Activated T-cell treated with anti-CD3 and anti-CD28 coated beads, Interleukin-2, amount 50 U/mL, for 24 hours (primary cell): ENCODE measurements around the gene ZBTB20.

Experiments
- DNase-seq: peaks from one replicate; pipeline ENCODE4 v3.0.0-alpha.2; 2020
- H3K27ac Mint-ChIP-seq: 2 replicates; pipeline ENCODE4 v1.8.0; 2020; ENCODE audit warnings: mild to moderate bottlenecking, mixed read lengths
- H3K27me3 Mint-ChIP-seq: 2 replicates; pipeline ENCODE4 v1.8.0; 2020; ENCODE audit warnings: mixed read lengths
- H3K36me3 Mint-ChIP-seq: 2 replicates; pipeline ENCODE4 v1.8.0; 2020; ENCODE audit warnings: low read depth, mixed read lengths
- H3K4me1 Mint-ChIP-seq: 2 replicates; pipeline ENCODE4 v1.8.0; 2020; ENCODE audit warnings: low read depth, mixed read lengths
- H3K4me3 Mint-ChIP-seq: 2 replicates; pipeline ENCODE4 v1.8.0; 2020; ENCODE audit warnings: mild to moderate bottlenecking, moderate library complexity, mixed read lengths
- H3K9me3 Mint-ChIP-seq: 2 replicates; pipeline ENCODE4 v1.8.0; 2020; ENCODE audit warnings: mixed read lengths

The ZBTB20 gene

DNA sequence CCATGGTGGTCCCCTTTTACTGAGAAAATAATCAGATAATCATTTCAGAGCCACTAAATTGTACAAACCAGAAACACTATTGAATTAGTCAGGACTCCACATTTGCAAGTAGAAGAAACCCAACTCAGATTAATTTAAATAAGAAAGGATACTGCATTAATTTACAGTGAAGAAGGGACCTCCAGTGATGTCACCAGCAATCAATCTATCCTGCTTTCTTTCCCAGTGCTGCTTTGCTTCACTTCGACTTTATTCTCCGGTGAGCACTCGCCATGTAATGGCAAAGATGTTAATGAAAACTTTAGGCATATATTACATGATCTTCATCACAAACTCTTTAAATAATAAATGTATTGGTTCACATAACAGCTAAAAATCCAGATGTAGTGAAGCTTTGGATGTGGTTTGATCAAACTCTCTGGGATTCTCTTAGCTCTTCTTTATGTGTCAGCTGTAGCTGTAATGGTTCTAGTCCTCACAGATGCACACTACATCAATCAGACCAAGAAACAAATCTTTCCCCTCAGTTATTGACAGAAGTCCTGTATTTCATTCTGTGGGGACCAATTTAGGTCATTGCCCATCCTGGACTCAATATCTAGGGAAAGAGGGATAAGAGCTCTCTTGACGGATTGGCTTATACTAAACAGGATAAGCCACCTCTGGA, 14.2 kb upstream of the ZBTB20 start:
- peaks cover 3% of the 10 kb centered on the region for H3K9me3 Mint-ChIP-seq
- no peak overlapping the region for H3K4me3 Mint-ChIP-seq
- no peak for DNase-seq
- H3K27me3 Mint-ChIP-seq: no peaks in the 10 kb centered on the region
- H3K4me1 Mint-ChIP-seq: peaks cover 34% of the 10 kb centered on the region
- peaks cover 2% of the 10 kb centered on the region for H3K36me3 Mint-ChIP-seq
- no peak overlapping the region for H3K27ac Mint-ChIP-seq

GRCh38 chr3:115160295-115160694, 13.2 kb upstream of the ZBTB20 start:
- Mint-ChIP-seq H3K9me3 (peaks cover 3% of the 10 kb centered on the region), H3K36me3 (peaks cover 2% of the 10 kb centered on the region), H3K4me1 (peaks cover 26% of the 10 kb centered on the region), H3K27ac (no peak overlapping the region), H3K4me3 (no peak overlapping the region), H3K27me3 (no peaks in the 10 kb centered on the region)
- no peak for DNase-seq

GRCh38 chr3:115156046-115156654, 9.1 kb upstream of the ZBTB20 start:
- Mint-ChIP-seq H3K36me3 (no peaks in the 10 kb centered on the region), H3K27ac (no peak overlapping the region), H3K9me3 (no peaks in the 10 kb centered on the region), H3K4me1 (peaks cover 2% of the 10 kb centered on the region), H3K4me3 (no peak overlapping the region), H3K27me3 (no peaks in the 10 kb centered on the region)
- no peak for DNase-seq

DNA sequence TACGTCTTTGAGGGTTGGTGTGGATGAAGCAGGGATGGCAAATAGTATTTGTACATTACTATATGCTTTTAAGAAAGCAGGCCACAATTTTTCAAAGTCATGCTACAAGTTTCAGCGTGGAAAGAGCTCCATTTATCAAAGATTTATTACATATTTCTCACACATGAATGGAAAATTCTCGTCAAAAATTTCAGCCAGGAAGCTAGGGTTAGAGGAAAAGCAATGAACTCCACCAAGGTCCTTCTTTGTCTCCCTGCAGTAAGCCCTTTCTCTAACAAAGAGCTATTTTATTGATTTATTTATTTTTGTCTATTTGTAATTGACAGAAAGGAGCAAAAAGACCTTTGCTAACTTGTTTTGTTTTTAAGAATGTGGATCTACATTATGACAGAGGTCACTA, 7.5 kb upstream of the ZBTB20 start:
- H3K36me3 Mint-ChIP-seq: no peaks in the 10 kb centered on the region
- H3K27me3 Mint-ChIP-seq: no peaks in the 10 kb centered on the region
- no peak overlapping the region for H3K27ac Mint-ChIP-seq
- DNase-seq: no peak
- H3K4me3 Mint-ChIP-seq: no peak overlapping the region
- H3K4me1 Mint-ChIP-seq: peaks cover 2% of the 10 kb centered on the region
- peaks cover 4% of the 10 kb centered on the region for H3K9me3 Mint-ChIP-seq

GRCh38 chr3:115151921-115152320, 4.8 kb upstream of the ZBTB20 start:
- H3K4me3 Mint-ChIP-seq: no peak overlapping the region
- peaks cover 7% of the 10 kb centered on the region for H3K36me3 Mint-ChIP-seq
- peaks cover 5% of the 10 kb centered on the region for H3K4me1 Mint-ChIP-seq
- no peak for DNase-seq
- no peak overlapping the region for H3K27ac Mint-ChIP-seq
- no peaks in the 10 kb centered on the region for H3K27me3 Mint-ChIP-seq
- peaks cover 4% of the 10 kb centered on the region for H3K9me3 Mint-ChIP-seq

GRCh38 chr3:115148142-115148790, 1.2 kb upstream of the ZBTB20 start:
- Mint-ChIP-seq H3K9me3 (peaks cover 4% of the 10 kb centered on the region), H3K27me3 (no peaks in the 10 kb centered on the region), H3K4me3 (peak overlapping the region; percentile 94), H3K4me1 (peaks cover 25% of the 10 kb centered on the region), H3K27ac (peak overlapping the region; percentile 98), H3K36me3 (peaks cover 17% of the 10 kb centered on the region)
- no peak for DNase-seq

GRCh38 chr3:115147329-115148141, 447 bp upstream of the ZBTB20 start:
- H3K4me1 Mint-ChIP-seq: peaks cover 31% of the 10 kb centered on the region
- peak; percentile 92 for DNase-seq
- no peaks in the 10 kb centered on the region for H3K27me3 Mint-ChIP-seq
- H3K36me3 Mint-ChIP-seq: peaks cover 17% of the 10 kb centered on the region
- peak overlapping the region; percentile 94 for H3K4me3 Mint-ChIP-seq
- peak overlapping the region; percentile 98 for H3K27ac Mint-ChIP-seq
- H3K9me3 Mint-ChIP-seq: peaks cover 4% of the 10 kb centered on the region

DNA sequence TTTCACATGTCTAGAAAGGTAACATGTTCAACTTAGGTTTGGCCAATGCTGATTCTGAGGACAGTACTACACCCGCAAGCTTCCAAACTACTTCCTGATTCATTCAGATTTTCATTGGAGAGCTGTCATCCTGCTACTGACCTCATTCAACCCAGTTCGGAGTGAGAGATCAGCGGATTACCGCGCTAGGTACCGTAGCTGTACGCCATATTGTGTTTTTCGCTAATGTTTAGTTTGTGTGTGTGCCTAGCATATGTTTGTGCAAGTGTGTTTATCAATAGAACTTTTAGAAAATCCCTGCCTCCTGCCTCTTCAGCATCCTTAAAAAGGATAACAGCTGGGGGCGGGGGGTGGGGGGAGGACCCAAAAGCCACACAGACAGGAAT, 1.1 kb downstream of the ZBTB20 start:
- H3K27me3 Mint-ChIP-seq: no peaks in the 10 kb centered on the region
- DNase-seq: peak; percentile 58
- peaks cover 4% of the 10 kb centered on the region for H3K9me3 Mint-ChIP-seq
- H3K27ac Mint-ChIP-seq: peak overlapping the region; percentile 96
- peak overlapping the region; percentile 91 for H3K4me3 Mint-ChIP-seq
- H3K36me3 Mint-ChIP-seq: peaks cover 21% of the 10 kb centered on the region
- peaks cover 39% of the 10 kb centered on the region for H3K4me1 Mint-ChIP-seq

DNA sequence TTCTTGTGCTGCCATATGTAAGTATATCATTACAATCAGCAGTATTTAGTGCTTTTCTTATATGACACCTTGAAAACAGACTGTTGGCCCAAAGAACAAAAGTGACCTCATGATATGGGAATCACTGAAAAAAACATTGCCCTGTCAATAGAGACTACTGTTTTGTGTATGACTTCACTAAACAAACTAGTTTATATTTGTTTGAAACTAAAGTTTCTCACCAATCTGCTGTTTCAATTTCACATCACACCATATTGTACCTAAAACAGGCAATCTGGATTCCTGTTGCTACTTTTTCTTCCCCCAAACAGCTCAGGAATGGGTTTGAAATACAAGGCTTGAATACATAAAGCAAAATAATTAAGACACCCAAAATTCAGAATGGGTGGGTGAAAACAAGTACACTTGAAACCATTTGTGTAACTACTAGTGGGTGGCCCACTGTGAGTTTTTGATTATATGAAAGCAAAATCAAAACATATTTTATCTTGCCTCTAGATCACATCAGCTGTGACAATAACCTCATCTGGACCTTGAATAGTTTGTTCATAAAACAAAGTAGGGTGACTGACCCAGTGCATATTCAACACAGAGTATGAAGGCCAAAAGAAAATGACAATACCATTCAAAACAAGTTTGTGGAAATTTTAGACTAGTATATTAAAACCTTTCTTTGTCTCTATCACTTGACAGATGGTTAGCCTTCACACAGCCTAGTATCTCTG, 5.9 kb downstream of the ZBTB20 start:
- no peak for DNase-seq
- H3K27ac Mint-ChIP-seq: no peak overlapping the region
- peaks cover 56% of the 10 kb centered on the region for H3K4me1 Mint-ChIP-seq
- no peaks in the 10 kb centered on the region for H3K27me3 Mint-ChIP-seq
- H3K4me3 Mint-ChIP-seq: no peak overlapping the region
- H3K9me3 Mint-ChIP-seq: no peaks in the 10 kb centered on the region
- peaks cover 13% of the 10 kb centered on the region for H3K36me3 Mint-ChIP-seq

- no peak overlapping the region for H3K27ac Mint-ChIP-seq
Observed at GRCh38 chr3:115139072-115139471, 8.0 kb downstream of the ZBTB20 start.

GRCh38 chr3:115134648-115135347, 12.3 kb downstream of the ZBTB20 start:
- H3K27ac Mint-ChIP-seq: no peak overlapping the region

More at GRCh38 chr3:115139072-115139471, 8.0 kb downstream of the ZBTB20 start:
- Mint-ChIP-seq H3K36me3 (peaks cover 7% of the 10 kb centered on the region), H3K4me1 (peaks cover 40% of the 10 kb centered on the region), H3K9me3 (no peaks in the 10 kb centered on the region), H3K27me3 (no peaks in the 10 kb centered on the region), H3K4me3 (no peak overlapping the region)
- no peak for DNase-seq

GRCh38 chr3:115127208-115127607, 19.9 kb downstream of the ZBTB20 start:
- DNase-seq: no peak
- no peaks in the 10 kb centered on the region for H3K27me3 Mint-ChIP-seq
- H3K9me3 Mint-ChIP-seq: no peaks in the 10 kb centered on the region
- peaks cover 2% of the 10 kb centered on the region for H3K36me3 Mint-ChIP-seq
- no peak overlapping the region for H3K27ac Mint-ChIP-seq
- peaks cover 27% of the 10 kb centered on the region for H3K4me1 Mint-ChIP-seq
- H3K4me3 Mint-ChIP-seq: no peak overlapping the region

More at GRCh38 chr3:115134648-115135347, 12.3 kb downstream of the ZBTB20 start:
- DNase-seq: no peak
- peaks cover 16% of the 10 kb centered on the region for H3K4me1 Mint-ChIP-seq
- no peak overlapping the region for H3K4me3 Mint-ChIP-seq
- no peaks in the 10 kb centered on the region for H3K27me3 Mint-ChIP-seq
- no peaks in the 10 kb centered on the region for H3K36me3 Mint-ChIP-seq
- no peaks in the 10 kb centered on the region for H3K9me3 Mint-ChIP-seq

DNA sequence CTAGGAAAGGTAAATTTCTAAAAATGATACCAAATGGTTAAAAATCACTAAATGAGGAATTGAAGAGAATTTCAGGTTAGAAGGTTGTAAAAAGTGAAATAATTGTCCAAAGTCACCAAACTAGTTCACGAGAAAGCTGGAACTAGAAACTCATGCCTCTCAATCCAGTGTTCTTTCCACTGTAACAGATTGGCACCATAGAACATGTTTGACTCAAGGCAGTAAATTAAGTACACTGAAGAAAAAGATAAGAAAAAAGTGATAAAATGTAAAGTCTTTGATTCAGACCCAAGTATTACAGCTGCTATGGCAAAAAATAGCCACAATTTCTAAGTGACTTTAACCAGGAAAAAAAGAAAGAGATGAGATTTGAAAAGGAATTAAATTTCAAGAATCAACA, 26.5 kb downstream of the ZBTB20 start:
- no peak for DNase-seq
- Mint-ChIP-seq H3K9me3 (no peaks in the 10 kb centered on the region), H3K27me3 (no peaks in the 10 kb centered on the region), H3K36me3 (peaks cover 11% of the 10 kb centered on the region), H3K4me1 (peaks cover 37% of the 10 kb centered on the region), H3K27ac (no peak overlapping the region), H3K4me3 (no peak overlapping the region)
